Activated CD4-positive, alpha-beta T cell treated with anti-CD3 and anti-CD28 coated beads, Interleukin-2, amount 10 ng/mL, durations not matched to agents 7 days and 5 days (primary cell): ENCODE results near the gene OR2T8. TPM values are rescaled to one million over a fixed set of nuclear protein-coding genes. Genes with fewer than 3 reads are reported as not detected.

Source experiments
- total RNA-seq, 2 experiments: library from RNA; stranded (reverse); gene quantifications; one replicate each; pipeline ENCODE4 v1.2.3, GENCODE V29; 2021

OR2T8 gene
- total RNA-seq, 2 experiments from 2014 or later: 0.21 to 0.22 TPM

Other genes with a start within 250 kb of the OR2T8 start
- not detected for gene OR13G1, start 240.5 kb upstream of the OR2T8 start, total RNA-seq
- gene OR6F1, start 203.6 kb upstream of the OR2T8 start, total RNA-seq: not detected
- not detected for gene OR14K1, start 181.6 kb upstream of the OR2T8 start, total RNA-seq
- not detected for gene OR14A2, start 172.1 kb upstream of the OR2T8 start, total RNA-seq
- not detected for gene OR1C1, start 159.7 kb upstream of the OR2T8 start, total RNA-seq
- gene OR14A16, start 96.1 kb upstream of the OR2T8 start, total RNA-seq: not detected
- gene OR11L1, start 78.4 kb upstream of the OR2T8 start, total RNA-seq: not detected
- gene TRIM58, start 63.1 kb upstream of the OR2T8 start, total RNA-seq: under 1 TPM; 0.69 to 0.79 TPM
- under 1 TPM; 0.37 to 0.79 TPM for gene OR2W3, start 24.7 kb upstream of the OR2T8 start, total RNA-seq
- gene OR2AJ1, start 4.6 kb downstream of the OR2T8 start, total RNA-seq: not detected
- gene OR2L8, start 28.6 kb downstream of the OR2T8 start, total RNA-seq: under 1 TPM in 1 of 2 experiments, not detected in 1; 0.29 TPM
- gene OR2AK2, start 45.0 kb downstream of the OR2T8 start, total RNA-seq: not detected
- under 1 TPM in 1 of 2 experiments, not detected in 1; 0.08 TPM for gene OR2L5, start 93.4 kb downstream of the OR2T8 start, total RNA-seq
- under 1 TPM; 0.12 to 0.19 TPM for gene OR2L2, start 109.8 kb downstream of the OR2T8 start, total RNA-seq
- not detected for gene OR2L3, start 126.6 kb downstream of the OR2T8 start, total RNA-seq
- gene OR2L13, start 174.9 kb downstream of the OR2T8 start, total RNA-seq: not detected
- not detected for gene OR2M5, start 224.9 kb downstream of the OR2T8 start, total RNA-seq